Neural progenitor cell (in vitro differentiated cells): ENCODE measurements around the gene SLC6A13.

Experiments used
- EZH2 ChIP-seq: fragments of 200-600 bp; sonication (generic); IDR thresholded peaks from 2 replicates; pipeline ENCODE4 v1.6.1; 2017; ENCODE audit warnings: antibody characterized with exemption, mild to moderate bottlenecking, moderate library complexity
- TF ChIP-seq, protein P1 (sequence below): fragments of 200-600 bp; sonication (generic); IDR thresholded peaks from 2 replicates; pipeline ENCODE4 v1.5.1; 2017; ENCODE audit warnings: antibody characterized with exemption, mild to moderate bottlenecking

- TF ChIP-seq, protein P1, sequence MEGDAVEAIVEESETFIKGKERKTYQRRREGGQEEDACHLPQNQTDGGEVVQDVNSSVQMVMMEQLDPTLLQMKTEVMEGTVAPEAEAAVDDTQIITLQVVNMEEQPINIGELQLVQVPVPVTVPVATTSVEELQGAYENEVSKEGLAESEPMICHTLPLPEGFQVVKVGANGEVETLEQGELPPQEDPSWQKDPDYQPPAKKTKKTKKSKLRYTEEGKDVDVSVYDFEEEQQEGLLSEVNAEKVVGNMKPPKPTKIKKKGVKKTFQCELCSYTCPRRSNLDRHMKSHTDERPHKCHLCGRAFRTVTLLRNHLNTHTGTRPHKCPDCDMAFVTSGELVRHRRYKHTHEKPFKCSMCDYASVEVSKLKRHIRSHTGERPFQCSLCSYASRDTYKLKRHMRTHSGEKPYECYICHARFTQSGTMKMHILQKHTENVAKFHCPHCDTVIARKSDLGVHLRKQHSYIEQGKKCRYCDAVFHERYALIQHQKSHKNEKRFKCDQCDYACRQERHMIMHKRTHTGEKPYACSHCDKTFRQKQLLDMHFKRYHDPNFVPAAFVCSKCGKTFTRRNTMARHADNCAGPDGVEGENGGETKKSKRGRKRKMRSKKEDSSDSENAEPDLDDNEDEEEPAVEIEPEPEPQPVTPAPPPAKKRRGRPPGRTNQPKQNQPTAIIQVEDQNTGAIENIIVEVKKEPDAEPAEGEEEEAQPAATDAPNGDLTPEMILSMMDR = no peak
- no peak for TF ChIP-seq EZH2
Measured at GRCh38 chr12:218221-218620, 44.4 kb downstream of the SLC6A13 start.
